ENCODE data around the gene SDK1. TPM values are rescaled to one million over a fixed set of nuclear protein-coding genes. Genes with fewer than 3 reads are reported as not detected.

Gene SDK1
- total RNA-seq, 2 experiments from 2014 or later = 0.19 to 0.36 TPM

DNA sequence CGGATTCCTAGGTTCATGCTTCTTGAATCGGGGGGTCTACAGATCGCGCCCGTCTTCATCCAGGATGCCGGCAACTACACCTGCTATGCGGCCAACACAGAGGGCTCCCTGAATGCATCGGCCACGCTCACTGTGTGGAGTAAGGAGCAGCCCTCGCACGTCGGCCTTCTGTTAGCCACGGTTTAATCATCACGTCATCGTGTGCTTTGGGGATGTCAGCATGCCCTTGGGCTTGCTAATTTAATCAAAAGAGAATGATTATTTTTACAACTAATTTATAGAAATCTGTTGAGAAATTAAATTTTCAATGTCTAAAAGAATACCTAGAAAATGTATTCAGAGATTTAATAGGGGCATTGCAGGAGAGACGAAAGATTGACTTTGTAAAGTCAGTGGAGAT lies 668.2 kb downstream of the SDK1 start:
- H3K4me1 ChIP-seq (ENCODE audit: insufficient read depth, low read length, poor library complexity, severe bottlenecking) = no peaks in the 10 kb centered on the region
- ChIA-PET CTCF (ENCODE audit: unreplicated experiment) (no interaction called here), POLR2A (interaction anchor here (0.8 kb wide), 1 partner anchor 42 kb away, joined by 3 read pairs; no protein-coding TSS in a partner anchor)
- no peaks in the 10 kb centered on the region for H3K79me2 ChIP-seq (ENCODE audit: insufficient read depth, low read depth, low read length)
- no peak overlapping the region for H3K4me3 ChIP-seq (ENCODE audit: low read depth, low read length, poor library complexity, severe bottlenecking)
- no peaks in the 10 kb centered on the region for H3K36me3 ChIP-seq (ENCODE audit: insufficient read depth, low read length)
- H3K9me2 ChIP-seq (ENCODE audit: insufficient read depth, low read length) = no peaks in the 10 kb centered on the region
- no peak overlapping the region for H2AFZ ChIP-seq (ENCODE audit: low read length)
- TF ChIP-seq, protein P1, sequence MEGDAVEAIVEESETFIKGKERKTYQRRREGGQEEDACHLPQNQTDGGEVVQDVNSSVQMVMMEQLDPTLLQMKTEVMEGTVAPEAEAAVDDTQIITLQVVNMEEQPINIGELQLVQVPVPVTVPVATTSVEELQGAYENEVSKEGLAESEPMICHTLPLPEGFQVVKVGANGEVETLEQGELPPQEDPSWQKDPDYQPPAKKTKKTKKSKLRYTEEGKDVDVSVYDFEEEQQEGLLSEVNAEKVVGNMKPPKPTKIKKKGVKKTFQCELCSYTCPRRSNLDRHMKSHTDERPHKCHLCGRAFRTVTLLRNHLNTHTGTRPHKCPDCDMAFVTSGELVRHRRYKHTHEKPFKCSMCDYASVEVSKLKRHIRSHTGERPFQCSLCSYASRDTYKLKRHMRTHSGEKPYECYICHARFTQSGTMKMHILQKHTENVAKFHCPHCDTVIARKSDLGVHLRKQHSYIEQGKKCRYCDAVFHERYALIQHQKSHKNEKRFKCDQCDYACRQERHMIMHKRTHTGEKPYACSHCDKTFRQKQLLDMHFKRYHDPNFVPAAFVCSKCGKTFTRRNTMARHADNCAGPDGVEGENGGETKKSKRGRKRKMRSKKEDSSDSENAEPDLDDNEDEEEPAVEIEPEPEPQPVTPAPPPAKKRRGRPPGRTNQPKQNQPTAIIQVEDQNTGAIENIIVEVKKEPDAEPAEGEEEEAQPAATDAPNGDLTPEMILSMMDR (conservative IDR thresholded peaks at IDR 0.05; ENCODE audit: low read length) = no peak
- no peak for TF ChIP-seq EZH2phosphoT487 (IDR thresholded peaks at IDR 0.05; ENCODE audit: borderline replicate concordance, low read depth, low read length)
- no peaks in the 10 kb centered on the region for H3K9me3 ChIP-seq (ENCODE audit: low read length)
- H3K4me2 ChIP-seq (ENCODE audit: low read length) = no peak overlapping the region
- H4K20me1 ChIP-seq (ENCODE audit: insufficient read depth, low read length) = no peaks in the 10 kb centered on the region
- DNase-seq (ENCODE audit: low spot score) = no peak
- BruUV-seq (replicated peaks) = no TSS peak
- intact Hi-C loops (cut with micrococcal nuclease; ENCODE audit: unreplicated experiment) = no loop called here
- no peak overlapping the region for H3K27ac ChIP-seq (ENCODE audit: low read depth, low read length, poor library complexity, severe bottlenecking)

DNA sequence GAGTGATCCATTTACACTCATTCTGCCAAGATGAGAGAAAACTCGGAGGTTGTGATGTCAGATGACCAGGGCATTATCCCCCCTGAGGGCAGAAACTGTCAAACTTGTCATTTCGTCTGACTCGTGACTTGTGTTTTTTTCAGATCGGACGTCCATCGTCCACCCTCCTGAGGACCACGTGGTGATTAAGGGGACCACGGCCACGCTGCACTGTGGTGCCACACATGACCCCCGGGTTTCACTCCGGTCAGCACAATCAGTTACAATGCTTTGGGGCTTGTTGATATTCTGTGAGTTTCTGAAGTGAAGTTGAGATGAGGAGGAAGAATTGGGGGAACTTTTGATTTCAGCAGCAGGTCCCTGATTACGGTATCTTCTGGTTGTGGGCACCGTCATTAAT lies 670.3 kb downstream of the SDK1 start:
- Histone ChIP-seq H3K27ac (ENCODE audit: low read depth, low read length, poor library complexity, severe bottlenecking) (no peak overlapping the region), H3K36me3 (ENCODE audit: insufficient read depth, low read length) (no peaks in the 10 kb centered on the region), H3K9me2 (ENCODE audit: insufficient read depth, low read length) (no peaks in the 10 kb centered on the region), H3K4me2 (ENCODE audit: low read length) (no peak overlapping the region), H3K4me1 (ENCODE audit: insufficient read depth, low read length, poor library complexity, severe bottlenecking) (no peaks in the 10 kb centered on the region), H4K20me1 (ENCODE audit: insufficient read depth, low read length) (no peaks in the 10 kb centered on the region), H3K79me2 (ENCODE audit: insufficient read depth, low read depth, low read length) (no peaks in the 10 kb centered on the region), H3K4me3 (ENCODE audit: low read depth, low read length, poor library complexity, severe bottlenecking) (no peak overlapping the region), H3K9me3 (ENCODE audit: low read length) (no peaks in the 10 kb centered on the region), H2AFZ (ENCODE audit: low read length) (no peak overlapping the region)
- no TSS peak for BruUV-seq (replicated peaks)
- DNase-seq (ENCODE audit: low spot score) = no peak
- TF ChIP-seq, protein P1 (conservative IDR thresholded peaks at IDR 0.05; ENCODE audit: low read length) = no peak
- TF ChIP-seq EZH2phosphoT487 (IDR thresholded peaks at IDR 0.05; ENCODE audit: borderline replicate concordance, low read depth, low read length) = no peak
- CTCF ChIA-PET (ENCODE audit: unreplicated experiment) = no interaction called here
- intact Hi-C loops (cut with micrococcal nuclease; ENCODE audit: unreplicated experiment) = no loop called here
- POLR2A ChIA-PET = no interaction called here

DNA sequence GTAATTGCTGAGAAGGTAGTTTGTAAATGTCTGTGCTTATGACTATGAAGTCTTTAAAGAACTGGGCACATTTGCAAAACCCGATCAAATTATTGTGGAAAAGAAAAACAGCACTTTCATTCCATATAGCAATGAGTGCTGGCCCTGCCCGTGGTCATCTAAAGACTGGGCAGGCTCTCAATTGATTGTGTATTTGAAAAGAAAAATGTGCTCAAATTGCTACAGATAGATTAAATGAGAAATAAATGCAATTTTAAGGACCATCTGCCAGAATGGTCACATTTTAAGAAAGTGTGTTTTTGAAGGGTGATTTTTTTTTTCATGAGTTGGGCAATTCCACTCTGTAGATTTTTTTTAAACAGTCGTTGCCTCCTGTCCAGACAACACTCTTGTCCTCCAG lies 672.2 kb downstream of the SDK1 start:
- CTCF ChIA-PET (ENCODE audit: unreplicated experiment) = no interaction called here
- TF ChIP-seq EZH2phosphoT487 (IDR thresholded peaks at IDR 0.05; ENCODE audit: borderline replicate concordance, low read depth, low read length) = no peak
- TF ChIP-seq, protein P1 (conservative IDR thresholded peaks at IDR 0.05; ENCODE audit: low read length) = no peak

More for the DNA sequence above, 672.2 kb downstream of the SDK1 start:
- no peaks in the 10 kb centered on the region for H3K9me3 ChIP-seq (ENCODE audit: low read length)
- no peak for DNase-seq (ENCODE audit: low spot score)
- no peaks in the 10 kb centered on the region for H3K36me3 ChIP-seq (ENCODE audit: insufficient read depth, low read length)
- POLR2A ChIA-PET = no interaction called here
- H2AFZ ChIP-seq (ENCODE audit: low read length) = no peak overlapping the region
- H3K4me3 ChIP-seq (ENCODE audit: low read depth, low read length, poor library complexity, severe bottlenecking) = no peak overlapping the region
- H3K27ac ChIP-seq (ENCODE audit: low read depth, low read length, poor library complexity, severe bottlenecking) = no peak overlapping the region
- no peak overlapping the region for H3K4me2 ChIP-seq (ENCODE audit: low read length)
- BruUV-seq (replicated peaks) = no TSS peak
- H3K79me2 ChIP-seq (ENCODE audit: insufficient read depth, low read depth, low read length) = no peaks in the 10 kb centered on the region
- H3K4me1 ChIP-seq (ENCODE audit: insufficient read depth, low read length, poor library complexity, severe bottlenecking) = no peaks in the 10 kb centered on the region
- no peaks in the 10 kb centered on the region for H3K9me2 ChIP-seq (ENCODE audit: insufficient read depth, low read length)
- intact Hi-C loops (cut with micrococcal nuclease; ENCODE audit: unreplicated experiment) = no loop called here
- H4K20me1 ChIP-seq (ENCODE audit: insufficient read depth, low read length) = no peaks in the 10 kb centered on the region

Measured in OCI-LY7 (cell line).